ENCODE data around the gene ZNHIT2.

DNA sequence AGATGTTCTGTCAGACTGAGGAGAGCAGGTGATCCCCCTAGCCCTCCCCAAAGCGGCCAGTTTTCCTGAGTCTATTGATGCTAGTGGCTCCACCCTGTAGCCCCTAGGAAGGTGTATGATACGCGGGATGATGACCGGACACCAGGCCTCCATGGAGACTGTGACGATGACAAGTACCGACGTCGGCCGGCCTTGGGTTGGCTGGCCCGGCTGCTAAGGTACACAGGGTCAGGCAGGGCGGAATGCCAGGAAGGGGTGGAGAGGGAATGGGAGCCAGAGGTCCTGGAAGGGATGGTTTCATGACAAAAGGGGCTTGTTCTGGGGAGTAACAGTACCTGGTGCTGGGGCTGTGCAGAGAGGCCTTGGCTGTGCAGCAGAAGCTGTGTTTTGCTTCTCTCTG, 30.3 kb downstream of the ZNHIT2 start:
- TF ChIP-seq, protein P1, sequence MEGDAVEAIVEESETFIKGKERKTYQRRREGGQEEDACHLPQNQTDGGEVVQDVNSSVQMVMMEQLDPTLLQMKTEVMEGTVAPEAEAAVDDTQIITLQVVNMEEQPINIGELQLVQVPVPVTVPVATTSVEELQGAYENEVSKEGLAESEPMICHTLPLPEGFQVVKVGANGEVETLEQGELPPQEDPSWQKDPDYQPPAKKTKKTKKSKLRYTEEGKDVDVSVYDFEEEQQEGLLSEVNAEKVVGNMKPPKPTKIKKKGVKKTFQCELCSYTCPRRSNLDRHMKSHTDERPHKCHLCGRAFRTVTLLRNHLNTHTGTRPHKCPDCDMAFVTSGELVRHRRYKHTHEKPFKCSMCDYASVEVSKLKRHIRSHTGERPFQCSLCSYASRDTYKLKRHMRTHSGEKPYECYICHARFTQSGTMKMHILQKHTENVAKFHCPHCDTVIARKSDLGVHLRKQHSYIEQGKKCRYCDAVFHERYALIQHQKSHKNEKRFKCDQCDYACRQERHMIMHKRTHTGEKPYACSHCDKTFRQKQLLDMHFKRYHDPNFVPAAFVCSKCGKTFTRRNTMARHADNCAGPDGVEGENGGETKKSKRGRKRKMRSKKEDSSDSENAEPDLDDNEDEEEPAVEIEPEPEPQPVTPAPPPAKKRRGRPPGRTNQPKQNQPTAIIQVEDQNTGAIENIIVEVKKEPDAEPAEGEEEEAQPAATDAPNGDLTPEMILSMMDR (IDR thresholded peaks at IDR 0.05), result no peak
- no peak for TF ChIP-seq POLR2A (IDR thresholded peaks at IDR 0.05)
- no peak for TF ChIP-seq POLR2AphosphoS5 (IDR thresholded peaks at IDR 0.05)
- no peak for TF ChIP-seq EP300 (IDR thresholded peaks at IDR 0.05; ENCODE audit: low read depth)
